C4-2B (cell line): ENCODE data around the gene CTCFL.

Experiments used
- H3K27ac ChIP-seq: fragments of 450-650 bp; 2 replicates; pipeline ENCODE4 v1.5.1; 2017
- ZFX ChIP-seq: fragments of 450-650 bp; IDR thresholded peaks from 2 replicates; pipeline ENCODE4 v1.6.1; 2017
- TF ChIP-seq, protein P1 (sequence below): fragments of 450-650 bp; conservative IDR thresholded peaks from 2 replicates; pipeline ENCODE4 v1.5.1; 2017; ENCODE audit warnings: mild to moderate bottlenecking

The CTCFL gene

DNA sequence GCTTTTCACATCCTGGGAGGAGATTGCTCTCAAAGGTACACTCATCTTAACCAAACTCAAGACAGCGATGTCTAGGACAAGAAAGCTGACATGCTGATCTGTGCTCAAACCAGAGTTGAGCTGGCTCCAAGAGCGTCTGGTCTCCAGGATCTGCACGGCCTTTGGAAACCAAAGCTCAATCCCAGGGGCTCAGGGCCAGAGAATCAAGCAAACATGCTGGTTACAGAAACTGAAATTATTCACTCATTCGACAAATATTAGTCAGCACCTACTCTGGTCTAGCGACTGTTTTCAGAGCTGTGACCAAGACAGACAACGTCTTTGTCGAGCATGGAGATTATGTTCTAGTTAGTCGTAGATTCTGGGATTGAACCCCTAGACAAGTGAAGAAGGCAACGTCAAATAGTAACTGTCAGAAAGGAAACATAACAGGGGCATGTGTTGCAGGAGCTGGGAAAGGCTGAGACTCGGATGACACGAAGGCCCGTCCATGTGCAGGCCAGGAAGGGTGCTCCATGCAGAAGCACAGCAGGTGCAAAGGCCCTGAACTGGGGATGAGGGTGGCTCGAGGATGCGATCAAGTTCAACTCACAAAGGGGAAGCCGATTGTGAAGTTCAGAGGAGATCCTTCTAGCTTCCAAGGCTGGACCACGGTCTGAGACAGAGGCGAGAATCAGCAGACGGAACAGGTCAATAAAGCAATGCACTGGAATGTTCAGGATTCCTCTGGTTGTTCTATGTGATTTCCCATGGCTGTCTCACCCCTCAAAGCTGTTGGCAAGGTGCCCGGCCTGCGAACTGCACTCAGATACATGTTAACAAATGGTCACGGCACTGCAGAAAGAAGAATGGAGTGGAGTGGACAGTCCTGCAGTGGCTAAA lies 23.5 kb upstream of the CTCFL start:
- H3K27ac ChIP-seq: no peak overlapping the region
- no peak for TF ChIP-seq ZFX
- TF ChIP-seq, protein P1, sequence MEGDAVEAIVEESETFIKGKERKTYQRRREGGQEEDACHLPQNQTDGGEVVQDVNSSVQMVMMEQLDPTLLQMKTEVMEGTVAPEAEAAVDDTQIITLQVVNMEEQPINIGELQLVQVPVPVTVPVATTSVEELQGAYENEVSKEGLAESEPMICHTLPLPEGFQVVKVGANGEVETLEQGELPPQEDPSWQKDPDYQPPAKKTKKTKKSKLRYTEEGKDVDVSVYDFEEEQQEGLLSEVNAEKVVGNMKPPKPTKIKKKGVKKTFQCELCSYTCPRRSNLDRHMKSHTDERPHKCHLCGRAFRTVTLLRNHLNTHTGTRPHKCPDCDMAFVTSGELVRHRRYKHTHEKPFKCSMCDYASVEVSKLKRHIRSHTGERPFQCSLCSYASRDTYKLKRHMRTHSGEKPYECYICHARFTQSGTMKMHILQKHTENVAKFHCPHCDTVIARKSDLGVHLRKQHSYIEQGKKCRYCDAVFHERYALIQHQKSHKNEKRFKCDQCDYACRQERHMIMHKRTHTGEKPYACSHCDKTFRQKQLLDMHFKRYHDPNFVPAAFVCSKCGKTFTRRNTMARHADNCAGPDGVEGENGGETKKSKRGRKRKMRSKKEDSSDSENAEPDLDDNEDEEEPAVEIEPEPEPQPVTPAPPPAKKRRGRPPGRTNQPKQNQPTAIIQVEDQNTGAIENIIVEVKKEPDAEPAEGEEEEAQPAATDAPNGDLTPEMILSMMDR: no peak

DNA sequence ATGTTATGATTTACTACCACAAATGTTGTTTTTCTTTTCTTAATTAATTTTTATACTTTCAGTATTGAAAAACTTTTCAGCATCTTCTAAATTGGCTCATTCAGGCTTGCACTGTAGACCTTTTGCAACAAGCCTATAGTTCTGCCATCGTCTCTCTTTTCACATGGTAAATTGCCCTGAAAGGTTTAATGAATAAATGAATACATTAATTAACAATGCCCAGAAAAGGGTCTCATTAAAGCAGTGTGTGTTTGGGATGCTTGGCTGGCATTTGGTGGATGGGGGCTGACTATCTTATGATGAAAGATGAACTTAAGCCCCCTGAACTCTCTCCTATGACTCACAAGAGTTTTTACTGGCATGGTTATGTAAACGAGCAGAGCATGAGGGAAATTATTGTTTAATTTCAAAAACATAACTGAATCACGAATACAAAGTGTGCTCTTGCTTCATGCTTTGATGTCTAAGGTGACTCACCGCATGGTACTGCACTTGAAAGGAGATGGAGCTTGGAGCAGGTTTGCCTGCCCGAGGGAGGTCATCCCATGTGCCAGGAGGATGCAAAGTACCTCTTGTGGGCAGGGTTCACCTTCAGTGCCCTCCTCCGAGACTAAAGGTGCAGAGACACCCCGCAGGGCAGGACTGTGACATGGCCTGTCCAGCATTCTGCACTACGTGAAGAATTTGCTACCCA lies 22.2 kb upstream of the CTCFL start:
- H3K27ac ChIP-seq: no peak overlapping the region
- TF ChIP-seq, protein P1: no peak
- no peak for TF ChIP-seq ZFX

DNA sequence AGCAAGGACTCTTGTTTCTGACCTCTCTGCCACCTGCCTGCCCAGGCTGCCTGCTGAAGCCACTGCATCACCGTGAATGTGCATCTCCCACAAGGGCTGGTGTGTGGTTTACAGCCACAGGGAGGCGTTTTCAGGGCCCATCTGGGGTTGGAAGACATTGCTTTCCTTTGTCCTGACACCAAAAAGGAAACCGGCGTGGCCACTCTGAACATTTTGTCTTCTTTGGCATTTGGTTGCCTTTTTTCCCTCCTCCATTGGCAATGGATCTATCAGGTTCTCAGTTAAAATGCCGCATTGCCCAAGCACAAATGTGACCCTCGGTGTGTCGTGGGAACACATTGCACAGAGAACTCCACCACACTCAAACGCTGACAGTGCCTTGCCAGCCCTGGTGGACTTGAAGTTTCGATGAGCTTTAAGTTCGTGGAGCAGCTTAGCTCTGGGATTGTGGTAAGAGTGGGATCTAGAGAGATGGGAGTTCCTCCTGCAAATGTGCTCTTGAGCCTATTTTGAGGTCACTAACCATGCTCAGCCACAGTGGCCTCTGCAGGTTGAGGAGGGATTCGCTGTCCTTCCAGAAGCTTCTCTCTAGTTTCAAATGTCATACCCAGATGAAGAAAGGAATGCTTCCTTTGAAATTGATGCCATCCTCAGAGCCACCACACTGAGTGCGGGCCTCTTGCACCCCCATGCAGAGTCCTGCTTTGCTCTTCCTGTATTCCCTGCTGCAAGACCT lies 21.2 kb upstream of the CTCFL start:
- TF ChIP-seq, protein P1: no peak
- TF ChIP-seq ZFX: no peak
- H3K27ac ChIP-seq: no peak overlapping the region

DNA sequence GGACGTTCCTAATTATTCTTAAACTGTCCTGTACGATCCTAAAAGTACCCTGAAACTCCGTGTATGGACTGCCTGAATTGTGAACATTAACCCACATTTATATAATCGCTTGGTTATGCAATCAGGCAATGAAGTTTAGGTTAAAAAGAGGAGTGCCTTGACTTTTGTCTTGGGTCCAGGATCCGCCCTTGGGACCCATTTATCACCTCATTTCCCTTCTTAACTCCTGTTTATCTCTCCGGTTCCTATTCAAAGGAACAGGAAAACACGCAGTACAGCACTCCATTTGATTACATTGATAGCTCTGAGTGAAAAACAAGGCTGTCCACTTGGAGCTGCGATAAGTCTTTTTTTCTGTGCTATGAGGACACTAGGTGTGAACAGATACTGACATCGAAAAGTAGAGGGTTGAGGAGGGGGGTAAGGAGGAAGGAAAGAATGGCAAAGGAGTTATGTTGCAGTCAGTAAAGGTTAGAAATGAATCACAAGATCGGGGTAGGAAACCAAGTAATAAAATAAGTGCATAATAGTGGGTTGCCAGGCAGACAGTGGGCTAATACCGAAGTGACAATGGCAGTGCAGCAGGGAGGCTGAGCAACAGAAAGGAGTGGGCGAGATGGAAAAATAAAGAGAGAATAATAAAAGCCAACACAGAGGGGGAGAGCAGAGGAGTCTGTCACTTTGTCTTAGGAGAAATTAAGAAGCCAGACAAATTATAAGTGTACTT lies 20.1 kb upstream of the CTCFL start:
- H3K27ac ChIP-seq: no peak overlapping the region
- TF ChIP-seq, protein P1: no peak
- TF ChIP-seq ZFX: no peak

DNA sequence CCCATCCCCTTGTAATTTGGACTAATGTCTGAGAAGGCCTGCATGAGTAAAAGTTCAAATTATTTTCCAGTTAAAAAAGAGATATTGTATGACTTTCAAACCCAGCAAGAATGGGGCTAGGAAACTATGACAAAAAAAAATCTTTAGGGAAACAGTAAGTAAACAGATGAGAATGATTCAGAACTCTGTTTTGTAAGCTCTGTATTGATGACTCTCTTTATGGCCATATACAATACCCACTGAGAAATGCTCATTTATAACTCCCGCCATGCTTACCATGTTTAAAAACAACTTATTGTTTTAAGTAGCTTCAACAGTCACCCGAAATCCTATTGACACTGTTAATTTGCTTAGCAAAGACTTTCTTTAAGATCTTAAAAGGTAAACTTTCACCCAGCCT lies 18.8 kb upstream of the CTCFL start:
- TF ChIP-seq, protein P1: no peak
- no peak for TF ChIP-seq ZFX
- H3K27ac ChIP-seq: no peak overlapping the region

DNA sequence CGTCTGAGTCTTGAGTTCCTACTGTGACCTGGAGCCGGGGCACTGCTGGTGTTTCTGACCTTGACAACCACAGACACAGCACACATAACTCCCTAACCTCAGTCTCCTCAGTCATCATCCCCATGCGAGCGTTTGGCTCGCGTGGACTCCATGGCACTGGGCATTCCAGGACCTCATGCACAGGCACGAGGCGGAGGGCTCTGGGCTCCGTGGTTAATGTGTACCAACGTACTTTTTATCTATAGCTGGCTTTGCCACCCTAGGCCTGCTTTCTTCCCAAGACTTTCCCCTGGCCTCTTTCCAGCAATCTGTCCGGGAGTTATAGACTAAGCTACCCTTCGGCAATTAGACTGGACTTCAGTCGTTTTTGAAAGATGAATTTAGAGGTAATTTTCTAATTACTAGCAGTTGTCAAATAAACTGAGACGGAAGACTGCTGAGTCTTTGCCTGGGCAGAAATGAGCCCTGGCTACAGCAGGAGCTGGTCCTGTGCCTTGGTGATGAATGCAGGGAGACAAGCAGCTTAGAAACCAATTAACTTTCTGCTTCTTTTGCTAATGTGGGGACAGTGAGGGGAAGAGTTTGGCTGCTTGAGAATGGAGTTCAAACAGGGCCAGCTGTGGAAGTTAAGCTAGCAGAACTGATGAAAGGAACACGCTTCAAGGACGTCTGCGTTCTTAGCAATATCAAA lies 16.1 kb upstream of the CTCFL start:
- TF ChIP-seq ZFX: no peak
- TF ChIP-seq, protein P1: no peak
- no peak overlapping the region for H3K27ac ChIP-seq
